AG09309 (cell line): ENCODE measurements around the gene GMCL2.

ENCODE experiments used
- DNase-seq: peaks from one replicate; pipeline ENCODE4 v3.0.0-alpha.2; 2010; ENCODE audit warnings: low read depth
- H3K4me3 ChIP-seq: 2 replicates; pipeline ENCODE4 v1.5.1; 2011; ENCODE audit warnings: mild to moderate bottlenecking, low read depth, low read length, moderate library complexity; ENCODE audit not compliant: control insufficient read depth
- CTCF ChIP-seq: IDR thresholded peaks from 2 replicates; pipeline ENCODE4 v1.5.1; 2011; ENCODE audit warnings: mild to moderate bottlenecking, low read depth, low read length, inconsistent platforms; ENCODE audit not compliant: insufficient read depth, control insufficient read depth; ENCODE audit errors: missing control alignments

Gene GMCL2

GRCh38 chr5:178193251-178193809 lies 6.2 kb upstream of the GMCL2 start:
- no peak for TF ChIP-seq CTCF
- no peak overlapping the region for H3K4me3 ChIP-seq
- no peak for DNase-seq

- no peak overlapping the region for H3K4me3 ChIP-seq
- no peak for DNase-seq
- no peak for TF ChIP-seq CTCF
Measured at GRCh38 chr5:178192787-178193186, 5.6 kb upstream of the GMCL2 start.

DNA sequence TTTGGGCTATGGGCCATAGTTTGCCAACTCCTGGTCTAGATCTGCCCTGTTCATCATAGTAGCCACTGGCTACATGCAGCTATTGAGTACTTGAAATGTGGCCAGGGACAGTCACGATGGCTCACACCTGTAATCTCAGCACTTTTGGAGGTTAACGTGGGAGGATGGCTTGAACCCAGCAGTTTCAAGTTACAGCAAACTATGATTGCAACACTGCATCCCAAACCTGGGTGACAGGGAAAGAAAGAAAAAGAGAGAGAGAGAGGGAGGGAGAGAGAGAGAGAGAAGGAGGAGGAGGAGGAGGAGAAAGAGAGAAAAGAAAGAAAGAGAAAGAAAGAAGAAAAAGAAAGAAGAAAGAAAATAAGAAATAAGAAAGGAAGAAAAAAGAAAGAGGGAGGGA lies 5.1 kb upstream of the GMCL2 start:
- no peak for TF ChIP-seq CTCF
- no peak overlapping the region for H3K4me3 ChIP-seq
- no peak for DNase-seq

DNA sequence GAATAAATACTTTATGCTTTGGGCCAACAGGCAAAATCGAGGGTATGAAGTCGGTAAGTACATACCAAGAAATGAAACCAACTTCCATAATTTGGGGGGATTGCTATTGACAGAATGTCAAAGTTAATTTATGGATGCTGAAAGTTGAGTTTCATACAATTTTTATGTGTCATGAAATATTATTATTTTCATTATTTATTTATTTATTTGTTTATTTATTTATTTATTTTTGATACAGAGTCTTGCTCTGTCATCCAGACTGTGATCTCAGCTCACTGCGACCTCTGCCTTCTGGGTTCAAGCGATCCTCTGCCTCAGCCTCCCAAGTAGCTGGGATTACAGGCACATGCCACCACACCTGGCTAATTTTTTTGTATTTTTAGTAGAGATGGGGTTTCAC lies 4.5 kb upstream of the GMCL2 start:
- no peak for DNase-seq
- TF ChIP-seq CTCF, result no peak
- H3K4me3 ChIP-seq, result no peak overlapping the region

- no peak for TF ChIP-seq CTCF
- DNase-seq, result no peak
- H3K4me3 ChIP-seq, result no peak overlapping the region
Measured at GRCh38 chr5:178189433-178189832, 2.3 kb upstream of the GMCL2 start.

DNA sequence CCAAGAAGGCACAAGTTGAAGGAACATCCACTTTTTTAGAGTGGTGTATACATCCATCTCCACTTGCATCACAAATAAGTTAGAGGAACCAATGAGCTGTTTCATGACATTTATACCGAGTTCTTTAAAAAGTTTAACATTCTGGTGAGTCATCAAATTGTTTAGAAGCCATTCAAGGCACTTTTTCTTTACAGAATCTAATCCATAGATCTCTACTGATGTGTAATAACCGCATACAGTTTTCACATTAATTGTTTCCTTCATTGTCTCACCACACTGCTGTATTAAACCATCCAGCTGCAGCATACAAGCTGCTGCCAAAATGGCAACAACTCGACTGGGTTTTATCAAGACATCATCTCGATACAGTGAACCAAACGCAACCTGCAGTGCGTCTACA lies 744 bp downstream of the GMCL2 start:
- TF ChIP-seq CTCF, result no peak
- no peak for DNase-seq
- H3K4me3 ChIP-seq, result no peak overlapping the region

GRCh38 chr5:178182158-178182876 lies 4.9 kb downstream of the GMCL2 start:
- no peak for DNase-seq
- TF ChIP-seq CTCF, result no peak
- no peak overlapping the region for H3K4me3 ChIP-seq
